Activated CD4-positive, alpha-beta T cell treated with anti-CD3 and anti-CD28 coated beads, Interleukin-2, amount 50 U/mL, for 24 hours (primary cell): ENCODE results near the gene SPATA18.

Source experiments
- DNase-seq, 2 donors: peaks; one replicate each; pipeline ENCODE4 v3.0.0-alpha.2; 2020; ENCODE audit warnings: low read depth in 1 of 2, low spot score in 1 of 2

Gene SPATA18

GRCh38 chr4:52051213-52051614 is at the start of gene SPATA18:
Gene SPATA18, plus strand, starts transcription at chr4:52051304. Its CDS starts 401 bp downstream, at chr4:52051705.
- no peak for DNase-seq

- DNase-seq: no peak
These were observed 49.5 kb upstream of the SPATA18 start for GRCh38 chr4:52001616-52002015.

- no peak for DNase-seq
These were observed 46.7 kb upstream of the SPATA18 start for GRCh38 chr4:52004414-52004813.

GRCh38 chr4:52005604-52006273 is 45.4 kb upstream of the SPATA18 start:
- DNase-seq: no peak

- no peak for DNase-seq
These were observed 44.2 kb upstream of the SPATA18 start for GRCh38 chr4:52006887-52007286.

GRCh38 chr4:52010986-52011385 is 40.1 kb upstream of the SPATA18 start:
- DNase-seq: no peak

GRCh38 chr4:52012651-52013050 is 38.5 kb upstream of the SPATA18 start:
- no peak for DNase-seq

GRCh38 chr4:52014903-52015302 is 36.2 kb upstream of the SPATA18 start:
- DNase-seq: no peak

- DNase-seq: no peak
These were observed 35.7 kb upstream of the SPATA18 start for GRCh38 chr4:52015366-52015765.

GRCh38 chr4:52016981-52017380 is 34.1 kb upstream of the SPATA18 start:
- no peak for DNase-seq

- DNase-seq: no peak
These were observed 33.3 kb upstream of the SPATA18 start for GRCh38 chr4:52017814-52018213.

- no peak for DNase-seq
These were observed 31.0 kb upstream of the SPATA18 start, which contains the start of gene LRRC66 for GRCh38 chr4:52019936-52020657. Gene LRRC66, minus strand, starts transcription at chr4:52020363. Its CDS starts 2,750 bp downstream, at chr4:52017613.

- no peak for DNase-seq
These were observed 22.1 kb upstream of the SPATA18 start for GRCh38 chr4:52028970-52029369.

- no peak for DNase-seq
These were observed 19.1 kb upstream of the SPATA18 start for GRCh38 chr4:52032005-52032404.

GRCh38 chr4:52035190-52035589 is 15.9 kb upstream of the SPATA18 start:
- no peak for DNase-seq

GRCh38 chr4:52036886-52037530 is 14.1 kb upstream of the SPATA18 start:
- DNase-seq: no peak

- peak in 1 of 2 donors; percentile 6 for DNase-seq
These were observed 13.4 kb upstream of the SPATA18 start for GRCh38 chr4:52037689-52038102.

GRCh38 chr4:52038103-52038912 is 12.8 kb upstream of the SPATA18 start, which contains the start of gene SGCB:
Gene SGCB, minus strand, starts transcription at chr4:52038299. Its CDS starts 40 bp downstream, at chr4:52038259.
- peak; percentile 50 to 51 for DNase-seq

- DNase-seq: no peak
These were observed 6.1 kb upstream of the SPATA18 start for GRCh38 chr4:52045028-52045427.

GRCh38 chr4:52049266-52049665 is 1.8 kb upstream of the SPATA18 start:
- DNase-seq: no peak
